T1000 (cell line): Measurements from ENCODE around the gene KDM6A.
"Not testable (repeated sequence)": the region's sequence is repeated elsewhere in the genome, so short reads cannot be mapped to it uniquely, and the experiment has no call there.

Source experiments
- DNase-seq: peaks from one replicate; lab custom pipeline; 2025; ENCODE audit warnings: mixed read lengths; lab: John Stamatoyannopoulos, UW

The KDM6A gene

DNA sequence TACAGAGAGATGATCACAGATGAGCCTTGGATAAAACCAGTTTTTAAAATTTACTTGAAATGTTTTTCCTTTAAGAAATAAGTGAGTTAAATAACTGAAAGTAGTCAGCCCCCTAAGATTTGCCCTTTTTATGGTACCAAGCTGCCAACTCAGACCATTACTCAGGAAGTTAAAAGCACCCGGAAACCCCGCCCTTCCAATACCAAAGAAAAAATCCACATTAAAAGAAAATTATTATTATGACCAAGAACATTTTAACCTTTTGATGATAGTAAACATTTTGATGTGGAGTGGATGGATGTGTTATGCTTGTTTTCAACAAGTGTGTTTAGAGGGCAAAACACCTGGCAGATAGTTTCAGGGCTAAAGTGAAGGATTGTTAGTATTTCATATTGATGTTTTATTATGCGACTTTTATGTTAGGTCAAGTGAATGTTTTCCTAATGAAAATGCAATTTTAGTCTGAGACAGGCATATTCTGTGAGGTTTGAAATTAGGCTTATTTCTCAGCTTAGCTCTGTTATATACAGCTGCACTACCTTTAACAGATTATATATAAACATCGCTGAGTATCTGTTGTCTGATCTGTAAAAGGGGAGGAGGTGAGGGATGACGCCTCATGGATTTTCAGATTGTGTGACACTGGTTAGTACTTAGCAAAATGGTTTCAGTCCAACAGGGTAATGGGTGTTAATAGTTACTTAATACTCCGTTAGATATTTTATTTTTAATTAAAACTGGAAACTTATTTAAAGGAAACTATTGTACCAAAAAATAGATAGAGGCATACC lies 89.0 kb downstream of the KDM6A start:
- DNase-seq, result no peak

DNA sequence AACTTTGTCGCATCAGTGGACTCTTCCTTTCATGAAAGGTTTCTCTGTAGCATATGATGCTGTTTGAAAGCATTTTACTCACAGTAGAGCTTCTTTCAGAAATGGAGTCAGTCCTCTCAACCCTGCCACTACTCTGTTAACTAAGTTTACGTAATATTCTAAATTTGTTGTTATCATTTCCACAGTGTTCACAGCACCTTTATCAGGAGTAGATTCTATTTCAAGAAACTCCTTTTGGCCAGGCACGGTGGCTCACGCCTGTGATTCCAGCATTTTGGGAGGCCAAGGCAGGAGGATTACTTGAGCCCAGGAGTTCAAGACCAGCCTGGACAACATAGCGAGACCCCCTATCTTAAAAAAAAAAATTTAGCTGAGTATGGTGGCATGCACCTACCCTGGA lies 90.0 kb downstream of the KDM6A start:
- no peak for DNase-seq

DNA sequence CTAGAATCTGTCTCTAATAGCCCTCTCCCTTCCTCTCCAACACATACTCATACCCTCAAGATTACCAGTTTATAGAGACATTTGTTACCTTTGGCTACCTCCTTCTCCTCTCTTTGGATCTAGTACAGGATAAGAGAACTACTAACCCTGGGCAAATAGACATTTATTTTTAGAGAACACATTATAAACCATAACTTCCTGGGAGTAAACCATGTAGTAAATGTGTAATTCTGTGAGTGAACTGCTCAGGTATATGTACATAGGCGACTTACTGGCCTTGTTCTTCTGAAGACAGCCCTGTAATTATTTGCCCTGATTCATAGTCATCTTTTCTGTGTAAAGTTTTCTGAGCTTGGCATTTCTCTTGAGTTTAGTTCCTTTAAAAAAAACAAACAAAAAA lies 94.2 kb downstream of the KDM6A start:
- DNase-seq, result no peak

DNA sequence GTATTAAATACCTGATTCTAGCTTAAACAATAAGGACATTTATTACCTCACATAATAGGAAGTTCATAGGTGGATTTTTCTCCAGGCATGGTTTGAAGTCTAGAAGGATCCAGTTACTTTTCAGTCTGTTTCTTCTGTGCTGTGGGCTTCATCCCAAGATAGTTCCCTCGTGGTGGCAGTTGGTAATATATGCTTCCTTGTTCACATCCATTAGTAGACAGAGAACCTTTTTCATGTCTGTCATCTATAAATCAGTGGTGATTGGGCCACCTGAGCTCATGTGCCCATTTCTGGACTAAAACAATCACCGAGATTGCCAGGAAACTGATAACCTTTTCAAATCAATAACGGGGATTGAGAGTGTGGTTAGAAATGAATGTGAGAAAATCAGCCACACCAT lies 97.7 kb downstream of the KDM6A start:
- no peak for DNase-seq

DNA sequence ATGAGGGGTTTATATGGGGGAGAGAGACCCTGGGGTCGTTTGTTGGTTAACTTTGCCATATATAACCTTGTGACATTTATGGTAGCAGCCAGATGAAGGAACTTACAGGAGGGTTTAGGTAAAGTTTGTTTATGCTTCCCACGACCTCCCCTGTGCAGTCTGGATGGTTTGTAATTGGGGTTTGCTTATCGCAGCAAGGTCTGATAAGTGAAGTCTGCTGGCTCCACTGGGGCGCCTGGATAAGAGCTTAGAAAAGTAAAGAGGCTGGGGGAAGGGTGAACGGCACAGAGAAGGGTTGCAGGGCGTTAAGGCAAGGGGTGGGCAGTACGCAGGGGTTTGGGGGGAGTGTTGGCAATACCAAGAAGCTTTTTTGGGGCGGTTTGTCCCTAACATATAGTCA lies 98.7 kb downstream of the KDM6A start:
- DNase-seq, result no peak

DNA sequence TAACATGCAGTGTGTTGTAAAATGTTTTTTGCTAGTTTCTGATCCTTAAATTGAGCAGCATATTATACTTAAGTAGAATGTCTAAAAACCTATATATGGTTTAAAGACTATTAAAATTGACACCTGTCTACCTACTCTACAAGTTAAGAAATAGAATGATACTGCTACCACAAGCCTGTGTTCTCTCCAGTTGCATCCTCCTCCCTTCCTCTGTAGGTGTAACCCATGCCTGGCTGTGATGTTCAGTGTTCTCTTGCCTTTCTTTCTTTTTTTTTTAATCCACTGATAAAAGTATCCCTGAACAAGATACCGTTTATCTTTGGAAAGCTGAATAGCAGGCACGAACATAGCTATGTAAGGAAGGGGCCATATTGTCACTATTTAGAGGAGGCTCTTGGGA lies 99.1 kb downstream of the KDM6A start:
- DNase-seq, result no peak

DNA sequence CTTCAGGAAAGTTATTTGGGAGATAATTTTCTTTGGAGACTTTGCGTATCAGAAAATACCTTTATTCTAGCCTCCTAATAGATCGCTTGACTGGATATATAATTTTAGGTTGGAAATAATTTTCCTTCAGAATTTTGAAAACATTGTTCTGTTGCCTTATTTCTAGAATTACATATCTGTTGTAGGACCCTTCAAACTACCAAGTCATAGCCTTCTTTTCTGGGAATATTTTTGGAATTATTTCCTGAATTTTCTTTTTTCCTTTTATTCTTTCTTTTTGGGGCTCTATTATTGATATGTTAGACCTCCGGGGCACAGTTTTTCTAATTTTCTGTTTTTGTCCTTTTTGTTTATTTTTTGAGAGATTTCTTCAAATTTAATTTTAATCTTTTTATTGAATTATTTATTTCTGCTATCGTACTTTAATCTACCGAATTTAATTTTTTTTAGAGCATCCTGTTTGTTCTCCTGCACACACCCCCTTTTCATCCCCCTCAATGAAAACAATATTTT lies 100.5 kb downstream of the KDM6A start:
- no peak for DNase-seq

DNA sequence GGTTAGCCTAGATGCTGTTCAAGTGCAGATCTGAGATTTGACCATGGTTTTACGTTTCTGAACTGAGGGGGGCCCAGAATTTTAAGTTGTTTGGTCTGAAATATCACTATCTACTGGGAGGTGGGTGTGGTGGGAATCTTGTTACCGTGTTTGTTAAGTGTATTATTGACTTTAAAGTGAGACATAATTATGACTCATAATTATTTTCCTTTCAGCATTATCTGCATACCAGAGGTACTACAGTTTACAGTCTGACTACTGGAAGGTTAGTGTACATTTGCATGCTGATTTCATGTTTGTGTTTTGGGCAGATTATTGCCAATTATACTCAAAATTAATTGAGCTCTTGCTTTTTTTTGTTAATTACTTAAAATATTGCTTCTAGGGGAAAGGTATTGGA lies 101.5 kb downstream of the KDM6A start:
- DNase-seq, result no peak

DNA sequence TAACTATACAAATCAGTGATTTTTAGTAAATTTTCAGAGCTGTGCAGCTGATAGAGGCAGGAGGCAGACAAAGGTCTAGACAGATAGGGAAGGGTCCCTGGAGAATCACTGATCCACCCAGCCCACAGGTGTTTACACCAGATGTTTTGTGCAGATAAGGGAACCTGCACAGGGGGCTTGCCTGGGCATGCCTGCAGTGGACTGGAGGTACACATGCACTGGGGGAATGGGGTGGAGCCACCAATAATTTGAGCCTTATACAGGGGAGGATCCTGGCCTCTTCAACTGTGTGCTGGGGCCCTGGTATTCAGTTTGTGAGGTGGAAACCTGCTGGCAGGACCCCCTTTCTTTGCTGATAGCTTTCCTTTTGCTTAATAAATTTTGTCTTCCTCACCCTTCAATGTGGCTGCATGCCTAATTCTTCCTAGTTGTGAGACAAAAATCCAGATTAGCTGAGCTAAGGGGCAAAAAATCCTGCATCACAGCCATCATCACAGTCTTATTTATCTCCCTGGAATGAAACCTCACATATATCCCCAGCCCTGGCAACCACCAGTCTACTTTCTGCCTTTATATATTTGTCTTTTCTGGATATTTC lies 102.8 kb downstream of the KDM6A start:
- DNase-seq, result no peak

DNA sequence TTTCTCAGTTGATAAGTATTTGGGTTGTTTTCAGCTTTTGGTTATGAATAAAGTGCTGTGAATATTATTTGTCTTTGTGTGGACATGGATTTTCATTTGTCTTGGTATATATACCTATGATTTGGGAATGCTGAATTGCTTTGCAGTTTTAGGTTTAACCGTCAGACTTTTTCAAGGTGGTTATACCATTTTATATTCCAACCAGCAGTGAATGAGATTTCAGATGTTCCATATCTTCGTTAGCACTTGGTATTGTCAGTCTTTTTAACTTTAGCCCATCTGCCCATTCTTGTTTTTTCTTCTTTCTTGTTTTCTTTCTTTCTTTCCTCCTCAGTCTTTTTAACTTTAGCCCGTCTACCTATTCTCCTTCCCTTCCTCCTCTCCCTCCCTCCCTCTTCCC lies 106.0 kb downstream of the KDM6A start:
- no peak for DNase-seq

DNA sequence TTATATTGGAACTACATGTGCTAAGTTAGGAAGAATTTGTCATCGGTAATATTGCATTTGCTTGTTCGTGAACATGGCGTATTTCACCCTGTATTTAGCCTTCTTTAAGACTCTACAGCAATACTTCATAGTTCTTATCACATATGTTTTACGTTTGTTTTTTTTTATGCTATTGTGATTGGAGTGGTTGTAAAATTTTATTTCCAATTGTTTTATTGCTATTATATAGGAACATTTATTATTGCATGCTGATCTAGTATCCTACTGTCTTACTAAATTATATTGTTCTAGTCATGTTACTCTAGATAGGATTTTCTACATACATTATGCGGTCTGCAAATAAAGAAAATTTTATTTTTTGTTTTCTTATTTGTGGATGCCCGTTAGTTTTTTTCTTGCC lies 107.4 kb downstream of the KDM6A start:
- no peak for DNase-seq

DNA sequence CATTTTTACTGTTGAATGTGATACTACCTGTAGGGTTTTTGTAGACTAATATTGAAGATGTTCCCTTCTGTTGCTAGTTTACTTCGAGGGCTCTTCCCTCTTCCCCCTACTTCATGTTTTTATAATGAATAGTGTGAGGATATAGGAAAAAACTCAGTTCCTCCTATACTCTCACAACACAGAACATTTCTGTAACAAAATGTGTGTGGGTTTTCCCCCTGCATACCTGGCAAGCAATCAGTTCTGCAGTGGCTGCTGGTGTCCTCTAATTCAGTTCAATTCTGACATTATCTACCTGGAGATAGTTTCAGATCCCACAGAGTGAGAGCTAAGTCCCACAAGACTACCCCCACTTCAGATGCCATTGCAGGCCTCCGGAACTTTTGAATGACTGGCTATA lies 107.9 kb downstream of the KDM6A start:
- no peak for DNase-seq

DNA sequence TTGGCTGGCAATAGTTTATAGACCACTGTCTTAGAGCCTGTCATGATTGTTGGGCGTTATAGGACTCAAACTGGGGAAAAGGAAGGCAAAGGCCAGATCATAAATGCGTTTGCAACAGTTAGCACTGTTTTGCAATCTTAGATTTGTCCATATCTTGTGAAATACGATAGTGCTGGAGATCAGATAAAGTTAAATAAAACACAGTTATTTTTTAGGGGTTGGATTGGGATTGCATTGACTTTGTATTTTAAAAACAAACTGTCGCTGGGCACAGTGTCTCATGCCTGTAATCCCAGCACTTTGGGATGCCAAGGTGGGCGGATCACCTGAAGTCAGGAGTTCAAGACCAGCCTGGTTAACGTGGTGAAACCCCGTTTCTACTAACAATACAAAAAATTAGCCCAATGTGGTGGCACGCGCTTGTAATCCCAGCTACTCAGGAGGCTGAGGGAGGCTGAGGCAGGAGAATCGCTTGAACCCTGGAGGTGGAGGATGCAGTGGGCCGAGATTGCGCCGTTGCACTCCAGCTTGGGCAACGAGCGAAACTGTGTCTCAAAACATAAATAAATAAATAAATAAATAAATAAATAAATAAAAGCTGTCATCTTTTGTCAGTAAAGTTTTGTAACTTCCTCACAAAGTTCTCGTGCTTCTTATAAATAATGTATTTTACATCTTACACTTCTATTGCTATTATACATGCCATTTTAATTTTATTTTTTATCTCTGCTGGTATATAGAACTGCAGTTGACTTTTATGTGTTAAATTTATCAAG lies 117.2 kb downstream of the KDM6A start:
- no peak for DNase-seq

DNA sequence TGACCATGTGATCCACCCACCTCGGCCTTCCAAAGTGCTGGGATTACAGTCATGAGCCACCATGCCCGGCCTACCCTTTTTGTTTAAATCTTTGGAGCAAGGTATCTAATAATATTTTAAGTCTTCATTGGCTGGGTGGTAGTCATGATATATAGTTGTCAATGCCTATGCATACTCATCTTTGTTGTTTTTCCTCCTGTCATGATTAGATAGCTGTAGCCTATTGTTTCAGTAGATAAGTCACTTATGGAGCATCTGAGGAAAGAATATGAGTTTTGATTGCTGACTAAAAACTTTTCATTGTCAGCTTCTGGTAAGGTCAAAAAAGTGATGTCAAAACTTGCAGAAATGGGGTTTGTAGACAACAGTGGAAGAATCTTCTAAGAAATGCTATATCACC lies 119.8 kb downstream of the KDM6A start:
- DNase-seq, result no peak

DNA sequence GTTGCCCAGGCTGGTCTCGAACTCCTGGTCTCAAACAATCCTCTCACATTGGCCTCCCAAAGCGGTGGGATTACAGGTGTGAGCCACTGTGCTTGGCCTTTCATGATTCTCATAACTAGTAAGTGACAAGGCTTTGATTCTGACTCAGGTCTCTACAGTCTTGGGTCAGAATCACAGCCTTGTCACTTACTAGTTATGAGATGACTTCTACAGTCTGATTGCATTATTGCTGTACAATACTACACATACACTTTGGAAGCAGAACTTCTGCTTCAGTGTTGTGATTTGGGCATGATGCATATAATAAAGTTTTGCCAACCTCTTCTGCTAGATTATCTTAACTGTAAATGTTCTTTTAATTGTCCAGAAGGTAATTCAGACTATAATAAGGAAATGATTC lies 123.3 kb downstream of the KDM6A start:
- no peak for DNase-seq

DNA sequence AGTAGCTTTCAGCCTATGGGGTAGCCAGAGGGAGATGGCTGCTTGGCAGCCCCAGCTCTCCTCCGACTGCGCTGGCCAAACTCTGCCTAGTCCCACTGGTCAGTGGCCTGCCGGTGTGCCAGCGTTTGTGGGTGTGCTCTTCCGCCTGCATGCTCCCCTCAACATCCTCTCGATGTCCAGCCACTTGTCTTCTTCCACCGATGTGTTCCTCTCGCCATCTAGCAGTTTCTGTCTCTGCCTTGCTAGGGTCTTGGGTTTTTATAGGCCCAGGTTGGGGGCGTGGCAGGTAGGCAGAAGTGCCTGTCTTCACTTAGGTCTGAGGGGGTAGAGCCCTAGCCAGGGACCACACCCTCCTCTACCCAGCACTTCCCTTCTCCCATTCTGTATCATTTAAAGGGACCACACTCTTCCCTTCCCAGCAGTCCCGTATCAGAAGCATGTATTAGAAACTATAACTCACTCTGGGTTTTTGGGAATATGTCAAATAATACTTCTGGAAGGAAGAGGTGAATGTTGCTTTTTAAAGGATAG lies 124.4 kb downstream of the KDM6A start:
- DNase-seq, result no peak

DNA sequence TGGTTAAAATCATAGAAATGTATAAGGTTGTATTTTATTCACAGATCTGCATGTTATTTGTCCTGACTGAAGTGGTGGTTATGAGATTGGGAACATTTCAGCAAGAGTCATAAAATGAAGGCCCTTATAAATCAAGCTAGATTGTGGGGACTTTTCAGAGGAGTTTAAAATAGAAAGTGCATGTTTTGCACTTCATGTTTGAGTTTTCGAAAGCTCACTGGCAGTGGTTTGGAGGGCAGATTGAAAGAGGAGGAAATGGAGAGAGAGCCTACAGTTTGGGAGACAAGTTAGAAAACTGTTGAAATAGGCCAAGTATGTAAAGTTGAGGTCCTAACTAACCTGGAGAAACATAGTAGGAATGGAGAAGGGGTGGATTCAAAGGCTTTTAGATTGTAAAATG lies 124.9 kb downstream of the KDM6A start:
- DNase-seq, result no peak

DNA sequence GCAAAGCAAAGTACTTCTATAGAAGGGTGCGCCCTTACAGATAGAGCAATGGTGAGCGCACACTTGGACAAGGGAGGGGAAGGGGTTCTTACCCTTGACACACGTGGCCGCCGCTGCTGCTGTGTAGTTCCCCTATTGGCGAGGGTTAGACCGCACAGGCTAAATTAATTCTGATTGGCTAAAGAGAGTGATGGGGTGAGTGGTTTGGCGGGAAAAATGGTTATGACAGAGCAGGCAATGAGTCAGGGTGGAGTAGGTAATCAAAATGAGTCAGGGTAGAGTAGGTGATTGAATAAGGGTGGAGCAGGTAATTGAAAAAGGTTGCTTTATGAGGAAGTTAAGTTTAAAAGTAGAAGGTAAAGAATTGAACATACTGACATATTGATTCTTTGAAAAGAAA lies 126.2 kb downstream of the KDM6A start:
- DNase-seq, result not testable (repeated sequence)

DNA sequence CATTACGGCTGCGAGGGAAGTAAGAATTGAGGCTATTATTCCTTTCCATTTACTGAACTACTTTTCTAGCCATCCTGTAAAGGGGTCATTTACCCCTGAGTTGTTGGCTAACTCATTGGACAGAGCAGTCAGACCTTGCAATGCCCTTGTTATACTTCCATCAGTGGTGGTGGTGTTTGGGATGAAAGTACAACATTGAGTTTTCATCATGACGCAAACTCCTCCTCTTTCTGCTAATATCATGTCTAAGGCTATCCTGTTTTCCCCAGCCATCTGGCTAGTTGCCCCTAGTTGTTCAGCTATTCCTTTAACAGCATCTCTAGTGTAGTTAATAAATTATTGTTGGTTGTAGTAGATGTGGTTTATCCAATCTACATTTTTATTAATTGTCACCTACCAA lies 126.9 kb downstream of the KDM6A start:
- not testable (repeated sequence) for DNase-seq

DNA sequence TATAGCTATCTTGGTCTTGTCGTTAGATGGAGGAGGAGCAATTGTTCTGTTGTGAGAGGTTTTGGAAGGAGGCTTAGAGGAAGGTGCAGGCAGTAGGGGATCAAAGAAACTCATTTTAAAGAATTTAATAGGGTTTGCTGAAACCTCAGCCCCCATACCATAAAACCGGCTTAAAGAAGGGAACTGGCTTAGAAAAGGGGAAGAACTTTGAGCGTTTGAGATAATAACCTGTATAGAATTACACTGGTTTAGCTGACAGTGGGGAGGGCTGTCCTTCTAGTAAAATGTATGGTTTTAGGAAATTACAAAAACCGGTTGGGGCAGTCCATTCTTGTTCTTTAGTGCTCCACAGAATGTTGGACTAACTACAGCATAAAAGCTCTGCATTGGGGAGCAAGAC lies 128.1 kb downstream of the KDM6A start:
- DNase-seq, result no peak

DNA sequence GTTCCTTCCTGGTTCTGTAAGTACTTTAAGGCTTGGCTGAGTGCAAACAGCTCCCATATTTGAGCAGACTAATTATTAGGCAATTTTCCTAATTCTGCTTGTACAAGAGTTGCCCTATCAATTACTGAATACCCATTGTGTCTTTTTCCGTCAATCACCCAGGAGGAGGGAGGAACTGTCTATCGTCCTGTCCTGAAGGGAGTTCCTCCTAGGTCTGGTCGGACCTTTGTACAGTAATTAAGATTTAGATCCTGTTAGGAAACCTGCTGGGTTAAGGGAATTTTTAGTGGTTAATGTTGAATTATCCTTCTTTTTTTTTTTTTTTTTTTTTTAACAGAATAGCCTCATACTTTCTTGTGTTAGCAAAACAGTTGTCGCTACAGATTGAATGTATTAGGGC lies 130.1 kb downstream of the KDM6A start:
- no peak for DNase-seq

DNA sequence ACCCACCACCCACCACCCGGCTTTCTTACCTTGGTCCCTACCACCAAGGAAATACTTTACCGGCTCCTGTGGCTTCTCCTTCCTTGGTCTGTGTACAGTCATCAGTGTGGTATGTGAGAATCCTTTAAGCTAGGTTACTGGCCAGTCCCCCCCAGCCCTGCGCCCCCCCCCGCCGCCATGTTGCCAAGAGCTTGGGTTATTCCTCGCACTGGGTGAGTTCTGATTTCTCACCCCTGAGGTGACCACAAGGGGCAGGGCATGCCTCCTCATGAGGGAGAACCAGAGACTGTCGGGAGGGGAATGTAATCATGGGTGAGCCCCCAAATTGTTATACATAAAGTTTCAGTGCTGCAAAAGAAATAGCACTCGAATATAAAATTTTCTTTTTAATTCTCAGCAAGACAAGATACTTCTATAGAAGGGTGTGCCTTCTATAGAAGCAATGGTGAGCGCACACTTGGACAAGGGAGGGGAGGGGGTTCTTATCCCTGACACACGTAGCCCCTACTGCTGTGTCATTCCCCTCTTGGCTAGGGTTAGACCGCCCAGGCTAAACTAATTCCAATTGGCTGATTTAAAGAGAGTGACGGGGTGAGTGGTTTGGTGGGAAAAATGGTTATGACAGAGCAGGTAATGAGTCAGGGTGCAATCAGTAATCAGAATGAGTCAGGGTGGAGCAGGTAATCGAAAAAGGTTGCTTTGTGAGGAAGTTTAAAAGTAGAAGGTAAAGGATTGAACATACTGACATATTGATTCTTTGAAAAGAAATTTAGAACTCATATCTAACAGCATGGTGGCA lies 133.2 kb downstream of the KDM6A start:
- no peak for DNase-seq
